ENCODE results near the gene BBX. TPM values are rescaled to one million over a fixed set of nuclear protein-coding genes. Genes with fewer than 3 reads are reported as not detected.

Gene BBX
- total RNA-seq, 1 donor from 2014 or later = 39.5 TPM

DNA sequence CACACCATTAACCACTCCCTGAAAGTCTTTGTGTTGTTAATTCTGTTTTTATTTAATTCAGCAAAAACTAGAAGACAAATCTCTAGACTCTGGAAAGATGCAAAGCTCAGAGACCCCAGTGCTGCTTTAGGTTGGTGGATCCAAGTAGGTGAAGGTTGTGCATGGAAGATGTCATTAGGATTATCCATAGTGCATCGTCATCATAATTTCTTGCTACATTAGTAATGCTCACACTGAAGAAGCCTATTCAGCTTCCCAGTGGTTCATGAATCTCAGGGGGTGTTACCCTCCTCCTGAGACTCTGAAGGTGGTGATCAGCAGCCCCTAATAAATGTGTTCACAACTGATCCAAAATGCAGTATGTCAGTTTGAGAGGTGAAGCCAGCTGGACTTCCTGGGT is 295.3 kb downstream of the BBX start:
- DNase-seq (ENCODE audit: extremely low spot score in 2 of 2) = no peak
- intact Hi-C loops (cut with DNase I) = no loop called here

DNA sequence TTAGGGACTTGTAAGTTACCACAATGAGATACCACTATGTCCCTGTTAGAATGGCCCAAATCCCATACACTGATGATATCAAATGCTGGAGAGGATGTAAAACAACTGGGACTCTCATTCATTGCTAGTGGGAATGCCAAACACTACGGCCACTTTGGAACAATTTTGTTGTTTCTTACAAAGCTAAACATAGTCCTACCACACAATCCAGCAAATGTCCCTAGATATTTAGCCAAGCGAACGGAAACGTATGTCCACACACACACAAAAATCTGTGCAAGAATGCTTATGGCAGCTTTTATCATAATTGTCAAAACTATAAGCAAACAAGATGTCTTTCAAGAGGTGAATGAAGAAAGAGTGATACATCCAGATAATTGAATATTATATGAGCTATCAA is 296.9 kb downstream of the BBX start:
- intact Hi-C loops (cut with DNase I) = no loop called here
- Histone ChIP-seq H3K27ac (no peak overlapping the region), H3K4me1 (no peaks in the 10 kb centered on the region), H3K4me3 (no peak overlapping the region), H3K27me3 (no peaks in the 10 kb centered on the region), H3K9me3 (no peaks in the 10 kb centered on the region), H3K36me3 (no peaks in the 10 kb centered on the region)
- TF ChIP-seq POLR2A (IDR thresholded peaks at IDR 0.05) (no peak), POLR2AphosphoS5 (IDR thresholded peaks at IDR 0.05; ENCODE audit: insufficient read depth in 1 of 2, low read depth in 1 of 2) (no peak)
- TF ChIP-seq, protein P1, sequence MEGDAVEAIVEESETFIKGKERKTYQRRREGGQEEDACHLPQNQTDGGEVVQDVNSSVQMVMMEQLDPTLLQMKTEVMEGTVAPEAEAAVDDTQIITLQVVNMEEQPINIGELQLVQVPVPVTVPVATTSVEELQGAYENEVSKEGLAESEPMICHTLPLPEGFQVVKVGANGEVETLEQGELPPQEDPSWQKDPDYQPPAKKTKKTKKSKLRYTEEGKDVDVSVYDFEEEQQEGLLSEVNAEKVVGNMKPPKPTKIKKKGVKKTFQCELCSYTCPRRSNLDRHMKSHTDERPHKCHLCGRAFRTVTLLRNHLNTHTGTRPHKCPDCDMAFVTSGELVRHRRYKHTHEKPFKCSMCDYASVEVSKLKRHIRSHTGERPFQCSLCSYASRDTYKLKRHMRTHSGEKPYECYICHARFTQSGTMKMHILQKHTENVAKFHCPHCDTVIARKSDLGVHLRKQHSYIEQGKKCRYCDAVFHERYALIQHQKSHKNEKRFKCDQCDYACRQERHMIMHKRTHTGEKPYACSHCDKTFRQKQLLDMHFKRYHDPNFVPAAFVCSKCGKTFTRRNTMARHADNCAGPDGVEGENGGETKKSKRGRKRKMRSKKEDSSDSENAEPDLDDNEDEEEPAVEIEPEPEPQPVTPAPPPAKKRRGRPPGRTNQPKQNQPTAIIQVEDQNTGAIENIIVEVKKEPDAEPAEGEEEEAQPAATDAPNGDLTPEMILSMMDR (IDR thresholded peaks at IDR 0.05) = no peak
- no peak for DNase-seq (ENCODE audit: extremely low spot score in 2 of 2)

More for the DNA sequence above, 295.3 kb downstream of the BBX start:
- Histone ChIP-seq H3K4me1 (no peaks in the 10 kb centered on the region), H3K36me3 (no peaks in the 10 kb centered on the region), H3K27ac (no peak overlapping the region), H3K27me3 (no peaks in the 10 kb centered on the region), H3K9me3 (no peaks in the 10 kb centered on the region), H3K4me3 (no peak overlapping the region)
- TF ChIP-seq POLR2AphosphoS5 (IDR thresholded peaks at IDR 0.05; ENCODE audit: insufficient read depth in 1 of 2, low read depth in 1 of 2) (no peak), POLR2A (IDR thresholded peaks at IDR 0.05) (no peak)
- TF ChIP-seq, protein P1 (IDR thresholded peaks at IDR 0.05) = no peak

DNA sequence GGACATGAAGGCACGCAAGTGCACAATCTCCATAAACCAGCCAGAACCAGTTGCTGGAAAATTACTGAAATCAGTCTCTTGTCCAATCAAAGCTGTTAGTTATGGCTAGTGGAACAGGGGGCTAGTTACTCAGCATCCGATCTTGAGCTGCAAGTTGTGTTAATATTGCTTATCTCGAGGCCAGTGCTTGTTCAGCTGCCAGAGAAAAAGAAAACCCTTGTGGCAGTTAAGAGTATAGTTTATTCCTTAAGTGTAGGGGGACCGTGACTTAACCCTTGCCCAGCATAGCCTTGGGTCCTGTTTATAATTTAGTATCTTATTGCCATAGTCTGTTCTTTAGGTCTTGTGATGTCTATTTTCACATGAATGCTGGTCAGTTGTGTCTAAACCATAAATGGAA is 299.5 kb downstream of the BBX start:
- Histone ChIP-seq H3K4me1 (no peaks in the 10 kb centered on the region), H3K27ac (no peak overlapping the region), H3K4me3 (no peak overlapping the region), H3K36me3 (no peaks in the 10 kb centered on the region), H3K9me3 (no peaks in the 10 kb centered on the region), H3K27me3 (no peaks in the 10 kb centered on the region)
- no peak for DNase-seq (ENCODE audit: extremely low spot score in 2 of 2)
- TF ChIP-seq, protein P1 (IDR thresholded peaks at IDR 0.05) = no peak
- no peak for TF ChIP-seq POLR2A (IDR thresholded peaks at IDR 0.05)
- no peak for TF ChIP-seq POLR2AphosphoS5 (IDR thresholded peaks at IDR 0.05; ENCODE audit: insufficient read depth in 1 of 2, low read depth in 1 of 2)
- intact Hi-C loops (cut with DNase I) = no loop called here

DNA sequence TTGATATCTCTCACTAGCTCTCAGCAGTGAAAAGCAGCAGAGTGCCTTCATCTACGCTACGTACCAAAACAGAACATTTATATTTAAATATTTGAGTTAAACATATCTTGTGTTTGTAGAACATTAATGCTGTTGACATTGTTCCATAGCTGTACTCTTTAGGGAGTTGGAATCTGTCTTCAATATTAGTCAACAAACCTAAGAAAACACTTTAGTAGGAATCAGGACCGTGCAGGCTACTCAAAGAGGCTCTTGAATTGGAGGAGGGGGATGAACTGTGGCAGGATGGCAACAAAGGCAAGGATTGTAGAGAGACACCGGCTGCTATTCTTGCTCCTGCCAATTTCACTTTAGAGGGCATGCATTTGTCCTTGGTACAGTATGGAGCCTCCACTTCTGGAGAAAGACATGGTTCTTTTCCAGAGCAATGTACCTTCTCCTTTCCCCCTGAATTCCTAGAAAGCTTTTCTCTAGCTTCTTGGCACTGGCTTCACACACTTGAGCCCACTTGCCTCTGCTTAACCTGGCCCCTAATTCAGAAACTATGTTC is 302.1 kb downstream of the BBX start:
- no peaks in the 10 kb centered on the region for H3K27me3 ChIP-seq
- H3K4me3 ChIP-seq = no peak overlapping the region
- H3K27ac ChIP-seq = no peak overlapping the region
- intact Hi-C loops (cut with DNase I) = no loop called here
- TF ChIP-seq, protein P1 (IDR thresholded peaks at IDR 0.05) = no peak
- H3K9me3 ChIP-seq = no peaks in the 10 kb centered on the region
- H3K36me3 ChIP-seq = no peaks in the 10 kb centered on the region
- no peak for DNase-seq (ENCODE audit: extremely low spot score in 2 of 2)
- H3K4me1 ChIP-seq = no peaks in the 10 kb centered on the region

DNA sequence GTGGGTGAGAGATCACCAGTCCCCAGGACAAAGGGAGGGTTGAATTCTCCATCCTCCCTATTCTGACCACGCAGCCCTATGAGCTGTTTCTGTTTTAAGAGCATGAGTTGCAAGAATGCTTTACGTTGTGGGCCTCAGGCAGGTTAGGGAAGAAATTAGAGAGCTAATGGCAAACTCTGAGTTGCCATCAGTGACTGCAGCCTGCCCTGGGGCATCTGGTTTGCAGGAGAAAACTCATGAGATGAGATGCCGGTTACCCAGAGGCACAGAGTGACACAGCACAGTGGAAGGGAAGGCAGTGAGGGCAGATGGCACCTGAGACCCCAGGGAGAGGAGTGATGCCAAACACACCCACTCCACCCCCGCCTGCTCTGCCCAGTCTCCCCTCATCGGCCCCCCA is 302.8 kb downstream of the BBX start:
- H3K4me1 ChIP-seq = no peaks in the 10 kb centered on the region
- H3K4me3 ChIP-seq = no peak overlapping the region
- H3K36me3 ChIP-seq = no peaks in the 10 kb centered on the region
- DNase-seq (ENCODE audit: extremely low spot score in 2 of 2) = no peak
- no peaks in the 10 kb centered on the region for H3K27me3 ChIP-seq
- TF ChIP-seq POLR2A (IDR thresholded peaks at IDR 0.05) (no peak), POLR2AphosphoS5 (IDR thresholded peaks at IDR 0.05; ENCODE audit: insufficient read depth in 1 of 2, low read depth in 1 of 2) (no peak)
- TF ChIP-seq, protein P1 (IDR thresholded peaks at IDR 0.05) = no peak
- H3K27ac ChIP-seq = no peak overlapping the region
- intact Hi-C loops (cut with DNase I) = no loop called here
- H3K9me3 ChIP-seq = no peaks in the 10 kb centered on the region

Data from vagina (tissue), 2 donors.